Measurements from ENCODE around the gene RPL10A.

GRCh38 chr6:35494161-35494563 lies 26.0 kb downstream of the RPL10A start:
- TF ChIP-seq POLR2A (IDR thresholded peaks at IDR 0.05) (no peak), CTCF (IDR thresholded peaks at IDR 0.05) (no peak), POLR2AphosphoS5 (IDR thresholded peaks at IDR 0.05) (no peak)

Data from prostate gland (tissue), 2 donors.